HG02870 (cell line): Measurements from ENCODE around the gene ETS1.

ENCODE experiments used
- ATAC-seq: cut with Tn5 transposase; IDR thresholded peaks from one replicate; pipeline ENCODE4 v1.9.1; 2021; ENCODE audit warnings: mild to moderate bottlenecking, moderate library complexity; ENCODE audit not compliant: unreplicated experiment

The ETS1 gene

DNA sequence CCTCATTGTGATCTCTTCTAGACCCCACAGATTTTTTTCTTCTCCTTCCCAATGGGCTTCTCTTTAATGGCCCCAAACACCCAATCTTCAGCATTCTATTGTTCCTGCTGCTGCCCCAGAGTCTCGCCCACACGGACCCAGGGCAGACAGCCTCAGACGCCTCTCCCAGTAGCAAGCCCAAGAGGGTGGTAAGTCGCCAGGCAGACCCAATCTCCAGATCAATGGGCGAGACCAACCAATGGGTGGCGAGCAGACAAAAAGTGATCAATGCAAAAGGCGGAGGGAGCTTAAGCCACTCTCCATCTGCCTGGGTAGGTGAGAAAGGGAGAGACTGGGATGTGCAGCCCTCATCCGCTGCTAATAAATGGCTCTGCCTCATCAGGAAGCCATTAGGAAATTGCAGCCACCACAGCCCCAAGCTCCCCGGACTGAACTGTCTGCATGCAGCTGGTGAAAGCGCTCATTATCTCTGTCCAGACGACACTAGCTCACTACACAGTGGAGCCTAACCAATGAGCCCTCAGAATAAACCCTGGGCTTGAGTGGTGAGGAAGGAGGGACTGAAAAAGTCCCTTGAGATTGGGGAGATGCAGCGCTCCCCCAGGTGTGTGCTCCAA lies 81.8 kb downstream of the ETS1 start:
- no peak for ATAC-seq

DNA sequence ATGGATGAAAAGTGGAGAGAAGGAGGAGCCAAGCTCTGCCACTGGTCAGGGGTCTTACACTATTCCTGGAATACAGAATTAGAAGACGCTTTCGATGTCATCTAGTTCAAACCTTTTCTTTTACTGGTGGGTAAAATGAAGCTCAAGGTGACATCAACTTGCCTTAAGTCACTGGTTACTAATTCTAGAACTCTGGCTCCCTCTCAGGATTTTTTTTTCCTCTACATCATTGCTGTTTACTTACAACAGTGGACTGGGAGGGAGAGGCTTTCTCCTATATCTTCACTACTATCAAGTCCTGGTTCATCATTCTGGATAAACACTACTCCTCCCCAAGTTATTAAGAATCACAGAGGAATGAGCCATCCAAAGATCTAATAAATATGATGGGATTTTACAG lies 82.9 kb downstream of the ETS1 start:
- no peak for ATAC-seq

DNA sequence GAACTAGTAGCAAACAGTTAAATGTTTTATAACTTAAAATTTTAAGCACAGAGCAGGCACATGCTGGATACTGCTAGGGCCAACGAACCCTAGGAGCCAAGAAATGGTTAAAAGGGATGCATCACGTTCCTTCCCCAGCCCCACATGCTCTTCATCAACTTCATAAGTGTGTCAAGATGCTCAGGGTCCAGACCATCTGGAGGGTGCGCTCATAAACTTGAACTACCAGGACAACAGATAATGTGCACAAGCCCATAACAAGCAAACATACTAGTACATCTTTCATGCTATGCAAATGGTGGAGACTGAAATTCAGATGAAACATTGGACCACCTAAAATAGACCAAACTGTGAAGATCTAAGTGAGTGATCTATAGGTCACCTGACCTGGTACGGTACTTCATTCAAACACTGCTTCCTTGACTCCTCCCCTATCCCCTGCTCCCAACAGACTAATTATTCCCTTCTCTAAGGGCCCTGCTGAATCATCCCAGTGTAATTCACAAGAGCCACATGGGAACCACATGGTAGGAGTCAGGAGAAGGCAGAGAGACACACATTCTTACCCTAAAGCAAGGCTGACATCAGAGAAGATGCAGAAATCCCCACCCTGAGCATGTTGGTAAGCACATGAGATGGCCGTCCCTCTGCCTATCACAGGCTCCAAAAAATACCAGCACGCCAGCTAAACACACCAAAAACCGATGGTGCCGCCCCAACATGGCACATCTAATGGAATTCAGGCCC lies 83.9 kb downstream of the ETS1 start:
- no peak for ATAC-seq

DNA sequence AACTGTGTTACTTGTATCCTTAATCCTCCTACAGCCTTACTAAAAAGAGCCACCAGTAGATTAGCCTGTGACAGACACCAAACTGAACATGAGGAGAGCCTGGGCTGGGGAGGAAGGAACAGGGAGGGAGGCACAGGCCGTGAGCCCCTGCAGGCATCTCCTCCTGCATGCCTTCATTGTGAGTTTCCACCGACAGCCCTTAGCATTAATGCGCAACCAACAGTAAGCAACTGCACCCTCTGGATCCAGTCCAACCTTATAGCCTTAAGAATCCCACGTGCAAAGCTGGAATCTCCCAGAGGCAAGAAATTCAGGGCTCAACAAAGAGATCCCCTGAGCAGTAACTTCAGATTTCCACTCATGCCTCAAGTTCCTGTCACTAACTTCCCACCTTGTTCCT lies 84.6 kb downstream of the ETS1 start:
- no peak for ATAC-seq

DNA sequence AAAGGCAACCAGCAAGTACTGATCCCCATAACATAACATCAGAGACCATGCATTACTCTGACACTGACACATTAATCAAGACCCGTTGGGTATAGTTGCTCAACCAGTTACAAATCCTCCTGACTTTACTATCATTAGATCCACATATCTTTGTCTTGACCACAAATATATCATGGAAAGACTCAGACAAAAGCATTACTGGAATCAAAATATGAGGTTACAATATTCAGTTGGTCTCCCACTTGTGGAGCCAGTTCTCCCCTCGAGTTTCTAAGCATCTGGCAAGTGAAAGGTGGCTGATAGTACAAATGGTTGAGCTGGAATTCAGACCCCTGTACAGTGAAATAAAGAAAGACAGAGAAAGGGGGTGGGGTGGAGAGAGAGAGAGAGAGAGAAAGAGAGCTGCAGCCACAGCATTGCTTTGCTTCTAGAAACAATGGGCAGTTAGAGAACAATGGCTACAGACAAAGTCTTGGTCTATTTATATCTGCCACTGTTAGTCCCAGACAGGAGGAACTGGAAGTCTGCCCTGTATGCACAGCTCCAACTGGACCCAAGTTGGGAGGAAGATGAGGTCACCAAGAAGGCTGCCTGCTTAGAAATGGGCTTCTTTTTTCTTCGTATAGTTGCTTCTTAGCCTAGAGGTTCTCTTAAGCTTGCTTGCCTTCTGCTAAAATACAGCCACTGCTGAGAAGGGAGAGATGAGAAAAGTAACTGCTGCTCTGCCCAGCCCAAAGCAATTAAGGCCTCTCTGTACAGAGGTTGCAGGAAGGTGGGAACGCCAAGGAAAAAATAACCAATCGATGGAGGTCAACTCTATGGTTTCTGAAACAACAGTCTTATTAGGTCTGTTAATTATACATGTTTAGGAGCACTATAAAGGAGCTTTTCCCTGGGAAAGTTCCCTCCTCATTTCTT lies 85.5 kb downstream of the ETS1 start:
- ATAC-seq: no peak

DNA sequence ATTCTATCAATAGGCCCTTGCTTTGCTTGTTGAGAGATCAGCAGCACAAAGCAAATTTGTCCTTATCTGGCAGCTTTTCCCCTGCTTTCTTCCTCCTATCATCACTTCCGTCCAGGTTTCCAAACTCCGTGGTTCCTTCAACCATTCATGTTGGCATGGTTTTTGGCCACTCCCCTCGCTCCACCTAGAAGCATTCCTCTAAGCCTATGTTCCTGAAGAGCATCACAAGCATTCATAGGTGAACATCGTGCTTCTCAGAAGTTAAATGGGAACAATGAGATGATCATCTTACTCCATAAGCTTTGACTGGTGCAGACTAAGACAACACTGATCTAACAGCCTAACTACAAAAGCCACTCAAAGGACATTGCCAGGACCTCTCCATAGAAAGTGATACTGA lies 86.3 kb downstream of the ETS1 start:
- ATAC-seq: no peak

DNA sequence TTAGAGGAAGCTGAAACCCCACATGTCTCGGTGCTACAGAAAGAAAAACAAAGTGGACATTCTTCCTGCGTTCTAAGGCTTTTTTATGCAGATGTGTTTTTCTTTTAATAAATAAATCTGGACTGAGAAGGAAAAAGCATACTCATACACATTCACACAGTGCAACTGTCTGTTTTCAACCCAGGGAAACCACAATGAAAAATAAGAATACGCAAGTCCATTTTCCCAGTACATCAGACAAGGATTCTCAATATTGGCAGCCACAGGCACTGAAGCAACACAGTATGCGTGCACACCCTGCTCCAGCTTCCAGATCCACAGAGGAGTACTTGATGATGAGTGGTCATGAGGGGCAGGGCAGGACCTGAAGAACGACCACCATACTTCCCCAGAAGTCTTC lies 86.9 kb downstream of the ETS1 start:
- no peak for ATAC-seq

DNA sequence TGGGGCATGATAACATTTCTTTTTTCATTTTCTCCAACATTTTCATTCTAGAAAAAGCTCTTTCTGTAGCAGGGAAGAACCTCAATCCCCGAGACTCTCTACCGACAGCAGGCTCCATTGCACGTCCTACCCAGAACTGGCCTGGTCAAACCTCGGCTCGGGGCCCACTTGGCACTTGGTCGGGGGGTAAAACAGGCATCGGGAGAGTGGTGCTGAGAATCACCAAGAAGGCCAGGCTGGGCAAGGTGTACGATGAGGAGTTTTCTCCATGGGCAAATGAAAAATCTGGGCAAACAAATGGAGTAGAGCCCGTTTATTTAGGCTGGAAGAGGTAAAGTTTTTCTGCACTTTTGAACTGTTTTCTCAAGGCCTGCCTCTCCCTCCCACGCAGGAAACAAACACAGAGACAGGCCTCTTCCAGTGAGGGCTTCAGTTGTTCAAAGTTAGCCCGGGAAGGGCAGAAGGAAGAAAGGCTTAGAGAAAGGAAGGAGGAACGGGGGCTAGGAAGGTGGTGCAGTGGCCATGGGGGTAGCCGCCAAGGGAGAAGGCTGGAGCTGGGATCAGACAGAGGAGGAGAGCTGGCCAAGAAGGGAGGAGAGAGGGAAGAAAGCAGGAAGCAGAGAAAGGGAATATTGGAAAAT lies 87.6 kb downstream of the ETS1 start:
- no peak for ATAC-seq

DNA sequence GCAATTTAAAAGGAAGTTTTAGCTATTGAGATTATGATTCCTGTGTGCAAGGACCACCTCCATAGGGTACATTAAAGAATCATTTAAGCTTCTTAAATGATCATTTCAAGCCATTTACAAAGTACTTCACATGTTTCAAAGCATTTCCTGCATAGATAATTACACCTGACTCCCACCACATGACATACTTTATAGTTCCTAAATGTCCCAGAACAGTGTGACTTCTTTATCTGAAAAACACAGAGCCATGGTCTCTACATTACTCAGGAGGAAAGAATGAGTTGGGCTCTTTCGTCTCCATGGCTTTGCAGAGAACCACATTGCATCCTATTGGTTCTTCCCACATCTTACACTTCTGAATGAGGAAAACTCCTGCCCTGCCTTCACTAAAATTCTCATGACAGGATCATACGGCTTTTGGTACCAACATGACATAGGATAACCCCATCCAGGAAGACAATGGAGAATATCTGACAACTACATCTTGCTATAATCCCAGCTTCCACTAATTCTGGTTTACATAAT lies 88.6 kb downstream of the ETS1 start:
- ATAC-seq: no peak

DNA sequence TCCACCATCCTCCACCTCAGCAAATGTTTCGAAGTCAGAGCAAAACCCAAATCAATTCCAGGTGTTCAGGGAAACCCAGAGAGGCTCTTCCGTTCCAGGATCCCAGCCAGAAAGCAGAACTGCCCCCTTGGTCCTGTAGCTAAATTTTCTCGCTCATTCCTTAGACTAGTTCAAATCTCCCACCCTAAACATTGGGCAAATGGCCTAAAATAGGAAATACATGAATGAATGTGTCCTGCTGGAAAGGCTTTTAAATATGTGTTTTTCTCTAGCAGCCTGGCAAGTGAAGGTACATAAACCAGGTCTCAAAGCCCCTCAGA lies 89.6 kb downstream of the ETS1 start:
- no peak for ATAC-seq

DNA sequence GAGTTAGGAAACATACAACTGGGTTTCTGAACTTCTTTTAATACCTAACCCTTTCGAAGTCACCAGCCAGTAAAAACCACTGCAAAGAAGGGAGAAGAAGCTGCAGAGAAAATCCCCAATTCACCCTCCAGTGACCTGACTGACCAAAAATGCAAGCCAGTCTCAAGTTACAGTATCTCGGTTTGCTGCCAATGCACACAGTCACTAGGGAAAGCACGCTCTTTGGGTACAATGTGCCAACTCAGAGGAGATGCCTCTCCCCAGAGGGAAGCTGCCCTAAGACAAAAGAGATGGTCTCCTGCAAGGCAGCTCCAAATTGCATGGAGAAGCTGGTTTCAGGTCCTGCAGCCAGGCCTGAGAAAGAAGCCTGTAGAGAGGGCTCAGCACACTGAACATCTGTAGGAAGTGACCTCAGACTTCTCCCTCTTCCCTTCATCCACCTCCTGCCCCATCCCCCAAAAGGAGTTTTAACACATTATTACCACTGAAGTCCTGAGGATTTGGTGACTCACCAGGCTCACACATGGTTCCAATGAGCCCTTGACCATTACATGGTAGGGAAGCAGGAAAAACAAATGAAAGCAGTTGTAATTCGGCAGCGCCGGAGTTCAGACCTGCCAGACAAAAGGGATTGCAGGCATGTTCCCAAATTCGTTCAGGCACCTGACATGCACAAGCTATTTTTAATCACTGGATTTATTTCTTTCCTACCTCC lies 90.1 kb downstream of the ETS1 start:
- ATAC-seq: peak; percentile 50

DNA sequence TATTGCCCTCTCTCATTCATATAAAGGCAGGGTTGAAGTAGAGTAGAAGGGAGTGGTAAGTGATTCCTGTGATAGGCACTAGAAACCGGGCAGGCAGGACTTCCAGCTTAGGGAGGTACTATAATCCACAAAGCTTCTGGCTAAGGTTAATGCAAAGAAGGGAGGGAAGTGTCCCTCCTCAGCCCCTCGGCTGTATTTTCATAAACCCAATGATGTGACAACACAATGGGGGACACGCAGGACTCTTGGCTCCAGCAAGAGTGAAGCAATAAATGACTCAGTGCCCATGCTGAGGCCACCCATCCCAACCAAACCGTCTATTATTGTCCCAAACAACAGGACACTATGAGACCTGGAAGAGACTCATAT lies 90.7 kb downstream of the ETS1 start:
- ATAC-seq: peak; percentile 26

DNA sequence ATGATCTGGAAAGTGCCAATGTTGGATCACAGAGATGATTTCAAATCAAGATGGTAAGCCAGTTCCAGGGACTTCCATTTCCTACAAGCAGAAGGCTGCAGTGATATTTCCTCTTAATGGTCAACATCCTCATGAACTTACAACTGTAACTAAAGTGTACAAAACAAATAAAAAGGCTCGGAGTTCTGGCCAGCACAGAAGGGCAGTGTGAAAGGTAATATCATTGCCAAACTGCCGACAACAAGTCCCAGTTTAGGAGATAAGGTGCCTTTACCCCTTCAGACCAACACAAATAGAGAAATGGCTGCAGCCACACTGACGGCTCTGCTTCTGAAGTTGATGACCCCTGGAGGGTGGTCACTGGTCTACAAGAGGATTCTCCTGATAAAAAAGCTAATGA lies 91.1 kb downstream of the ETS1 start:
- ATAC-seq: no peak

DNA sequence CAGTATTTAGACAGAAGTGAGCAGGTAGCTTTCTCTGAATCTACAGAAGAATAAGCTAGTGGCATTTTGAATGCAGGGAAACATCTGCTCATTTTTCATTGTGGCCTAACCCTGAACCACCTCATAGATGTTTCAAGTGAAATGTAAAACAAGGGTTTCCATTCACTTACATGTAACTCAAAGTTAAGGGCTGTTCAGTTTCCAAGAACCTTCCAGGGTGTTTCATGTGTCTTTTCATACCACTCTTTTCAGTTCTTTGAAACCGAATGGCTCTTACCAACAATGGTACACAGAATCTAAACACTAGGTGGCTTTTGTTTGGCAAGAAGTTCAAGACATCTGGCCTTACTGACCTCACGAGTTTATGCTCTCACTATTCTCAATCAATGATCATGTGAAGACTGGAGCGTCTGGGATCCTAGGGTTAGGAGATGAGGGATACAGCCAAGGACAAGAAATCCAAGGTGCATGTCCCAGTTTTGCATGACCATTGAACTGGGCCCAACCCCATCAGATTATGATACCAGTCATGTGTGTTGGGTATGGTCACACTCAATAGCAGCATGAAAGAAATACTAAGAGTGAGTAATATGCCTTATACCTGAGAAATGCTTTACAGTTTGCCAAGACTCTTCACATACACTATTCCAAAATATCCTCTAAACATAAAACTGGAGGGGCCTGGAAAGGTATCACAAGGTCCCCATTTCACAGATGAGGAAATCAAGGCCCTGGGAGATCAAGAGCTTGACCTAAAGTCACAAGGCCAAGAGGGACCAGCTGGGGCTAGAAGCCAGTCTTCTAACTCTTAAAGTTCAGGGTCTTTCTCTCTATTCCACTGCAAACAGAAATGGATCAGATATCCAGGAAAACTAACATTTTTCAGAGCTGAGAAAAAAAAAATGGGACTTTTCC lies 92.7 kb downstream of the ETS1 start:
- ATAC-seq: peak; percentile 43

DNA sequence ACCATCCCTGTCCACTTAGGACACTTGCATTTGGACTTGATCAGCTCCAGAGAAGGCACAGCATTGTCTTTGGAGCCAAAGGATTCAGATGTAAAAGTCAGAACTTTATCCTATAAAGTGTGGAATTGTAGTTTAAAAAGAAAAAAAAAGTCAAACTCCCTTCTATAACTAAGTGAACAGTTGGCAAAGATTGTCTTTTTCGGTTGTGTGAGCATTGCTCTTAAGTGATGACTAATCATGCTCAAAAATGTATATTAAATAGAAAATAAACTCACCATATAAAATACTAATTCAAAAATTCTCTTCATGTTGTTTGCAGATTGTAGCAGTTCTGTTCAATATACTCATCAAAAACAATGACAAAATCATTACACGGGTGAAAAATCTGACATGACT lies 93.8 kb downstream of the ETS1 start:
- no peak for ATAC-seq

DNA sequence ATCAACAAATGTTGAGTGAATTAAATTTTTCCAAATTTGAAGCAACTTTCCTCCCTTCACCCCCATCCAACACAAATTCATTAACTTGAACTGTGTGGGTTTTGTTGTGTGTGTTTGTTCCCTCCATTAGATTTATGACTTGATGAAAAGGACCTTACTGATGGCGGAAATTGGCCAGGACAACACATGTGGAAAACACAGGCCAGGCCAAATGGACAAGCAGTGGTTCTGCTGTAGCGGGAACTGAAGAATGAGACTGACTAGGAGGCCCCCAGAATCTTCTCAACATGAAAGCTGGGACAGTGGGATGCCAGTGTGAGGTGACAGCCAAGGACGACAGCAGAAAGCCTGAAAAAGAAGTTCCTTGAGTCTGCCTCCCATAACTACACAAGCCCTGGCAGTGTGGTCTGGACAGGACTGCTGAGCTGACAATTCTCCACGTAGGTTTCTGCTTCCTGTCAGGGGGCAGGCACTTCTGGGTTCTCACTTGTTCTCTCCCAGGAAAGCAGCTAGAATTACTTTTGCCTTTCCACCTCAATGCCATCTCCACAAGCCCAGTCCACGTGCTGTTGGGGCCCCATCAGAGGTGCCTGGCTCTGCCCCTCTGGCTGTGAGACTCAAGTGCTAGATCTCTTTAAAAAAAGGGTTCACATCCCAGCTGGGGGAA lies 94.3 kb downstream of the ETS1 start:
- ATAC-seq: no peak

DNA sequence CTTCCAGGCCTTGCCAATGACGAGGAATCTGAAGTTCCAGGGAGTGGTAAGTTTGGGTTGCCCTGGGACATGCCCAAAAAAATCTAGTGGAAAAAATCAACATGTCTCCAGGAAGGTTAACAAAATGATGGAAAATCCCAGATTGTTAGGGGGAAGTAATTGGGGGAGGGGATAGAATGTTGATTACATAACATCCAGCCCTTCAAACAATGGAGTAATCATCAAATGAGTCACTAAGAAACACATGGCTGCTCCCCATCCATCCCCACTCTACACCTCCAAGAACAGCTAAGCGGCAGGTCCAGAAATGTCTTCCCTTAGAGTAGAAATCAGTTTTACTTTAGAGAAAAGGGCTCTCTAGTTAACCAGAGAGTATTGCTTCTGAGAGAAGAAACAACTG lies 94.9 kb downstream of the ETS1 start:
- ATAC-seq: no peak

DNA sequence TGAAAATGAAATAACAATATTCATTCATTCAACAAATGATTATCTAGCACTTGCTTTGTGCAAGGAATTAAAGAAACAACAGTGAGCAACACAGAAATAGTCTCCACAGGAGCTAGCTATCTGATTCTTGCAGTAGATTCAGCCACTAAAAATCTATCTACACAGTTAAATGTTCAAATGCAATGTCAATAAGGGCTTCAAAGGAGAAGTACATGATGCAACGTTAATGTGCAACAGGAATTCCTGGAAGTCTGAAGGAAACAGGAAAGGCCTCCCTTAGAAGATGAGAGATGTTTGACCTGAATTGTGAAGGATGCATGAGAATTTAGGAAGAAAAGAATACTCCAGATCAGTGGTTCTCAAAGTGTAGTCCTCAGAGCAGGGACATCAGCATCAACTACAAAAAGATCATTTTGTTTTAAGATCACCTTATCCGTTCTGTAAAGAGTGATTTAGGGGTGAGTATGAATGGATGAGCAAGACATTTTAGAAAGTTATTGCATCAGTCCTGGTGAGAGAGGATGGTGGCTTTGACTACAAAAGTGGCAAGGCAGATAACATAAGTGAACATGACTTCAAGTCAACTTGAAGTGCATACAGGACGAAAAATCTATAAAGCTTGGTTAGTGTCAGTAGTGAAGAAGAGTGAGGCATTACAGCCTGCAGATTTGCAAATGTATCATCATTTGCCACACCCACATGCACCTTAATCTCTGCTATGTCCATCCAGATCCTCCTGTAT lies 96.0 kb downstream of the ETS1 start:
- ATAC-seq: no peak
